Osteoblast (primary cell): ENCODE data around the gene FOXE3. TPM values are rescaled to one million over a fixed set of nuclear protein-coding genes. Genes with fewer than 3 reads are reported as not detected.

Experiments used
- DNase-seq: peaks from one replicate; pipeline ENCODE4 v3.0.0; 2011; ENCODE audit warnings: low spot score, mixed read lengths; ENCODE audit not compliant: insufficient read length; ENCODE audit errors: missing footprints
- H2AFZ ChIP-seq: 2 replicates; pipeline ENCODE4 v1.6.0; 2011; ENCODE audit warnings: mild to moderate bottlenecking, low read length
- H3K27ac ChIP-seq: 2 replicates; pipeline ENCODE4 v1.5.1; 2011; ENCODE audit warnings: mild to moderate bottlenecking, low read depth, low read length, moderate library complexity
- H3K27me3 ChIP-seq: 2 replicates; pipeline ENCODE4 v1.6.0; 2012; ENCODE audit warnings: mild to moderate bottlenecking, control low read depth, inconsistent platforms, low read length, moderate library complexity; ENCODE audit not compliant: insufficient read depth
- H3K36me3 ChIP-seq: 2 replicates; pipeline ENCODE4 v1.5.1; 2011; ENCODE audit warnings: mild to moderate bottlenecking, low read length, control low read depth, moderate library complexity; ENCODE audit not compliant: insufficient read depth
- H3K4me1 ChIP-seq: 2 replicates; pipeline ENCODE4 v1.5.1; 2011; ENCODE audit warnings: mild to moderate bottlenecking, low read length, control low read depth, moderate library complexity; ENCODE audit not compliant: insufficient read depth
- H3K4me2 ChIP-seq: 2 replicates; pipeline ENCODE4 v1.6.0; 2011; ENCODE audit warnings: mild to moderate bottlenecking, low read length; ENCODE audit not compliant: insufficient read depth
- H3K4me3 ChIP-seq: fragments of 200-600 bp; sonication (generic); 3 replicates; pipeline ENCODE4 v1.5.1; 2012; ENCODE audit warnings: mild to moderate bottlenecking, low read length, inconsistent platforms; ENCODE audit not compliant: insufficient read depth
- H3K79me2 ChIP-seq: 2 replicates; pipeline ENCODE4 v1.6.0; 2012; ENCODE audit warnings: mild to moderate bottlenecking, low read length, control low read depth, inconsistent platforms; ENCODE audit not compliant: insufficient read depth
- H3K9me3 ChIP-seq: 2 replicates; pipeline ENCODE4 v1.5.1; 2011; ENCODE audit warnings: low read depth, low read length, control low read depth
- H4K20me1 ChIP-seq: 2 replicates; pipeline ENCODE4 v1.6.0; 2012; ENCODE audit warnings: mild to moderate bottlenecking, low read length, control low read depth; ENCODE audit not compliant: insufficient read depth
- total RNA-seq: library from RNA; depleted of rRNA; stranded (reverse); fragments of >200 nt; gene quantifications from 2 replicates; pipeline ENCODE4 v1.2.3, GENCODE V29; 2012
- TF ChIP-seq, protein P1 (sequence below): IDR thresholded peaks from 2 replicates; pipeline ENCODE4 v1.5.1; 2011; ENCODE audit warnings: mild to moderate bottlenecking, low read depth, low read length, moderate library complexity; ENCODE audit errors: extremely low read depth

The FOXE3 gene
- total RNA-seq, 1 donor = not detected

- Histone ChIP-seq H3K27ac (no peak overlapping the region), H3K4me2 (no peak overlapping the region), H4K20me1 (peaks cover 13% of the 10 kb centered on the region), H3K4me3 (no peak overlapping the region), H3K36me3 (peaks cover 37% of the 10 kb centered on the region), H3K27me3 (no peaks in the 10 kb centered on the region), H3K79me2 (no peaks in the 10 kb centered on the region), H2AFZ (no peak overlapping the region), H3K9me3 (no peaks in the 10 kb centered on the region), H3K4me1 (peaks cover 8% of the 10 kb centered on the region)
- no peak for DNase-seq
- TF ChIP-seq, protein P1, sequence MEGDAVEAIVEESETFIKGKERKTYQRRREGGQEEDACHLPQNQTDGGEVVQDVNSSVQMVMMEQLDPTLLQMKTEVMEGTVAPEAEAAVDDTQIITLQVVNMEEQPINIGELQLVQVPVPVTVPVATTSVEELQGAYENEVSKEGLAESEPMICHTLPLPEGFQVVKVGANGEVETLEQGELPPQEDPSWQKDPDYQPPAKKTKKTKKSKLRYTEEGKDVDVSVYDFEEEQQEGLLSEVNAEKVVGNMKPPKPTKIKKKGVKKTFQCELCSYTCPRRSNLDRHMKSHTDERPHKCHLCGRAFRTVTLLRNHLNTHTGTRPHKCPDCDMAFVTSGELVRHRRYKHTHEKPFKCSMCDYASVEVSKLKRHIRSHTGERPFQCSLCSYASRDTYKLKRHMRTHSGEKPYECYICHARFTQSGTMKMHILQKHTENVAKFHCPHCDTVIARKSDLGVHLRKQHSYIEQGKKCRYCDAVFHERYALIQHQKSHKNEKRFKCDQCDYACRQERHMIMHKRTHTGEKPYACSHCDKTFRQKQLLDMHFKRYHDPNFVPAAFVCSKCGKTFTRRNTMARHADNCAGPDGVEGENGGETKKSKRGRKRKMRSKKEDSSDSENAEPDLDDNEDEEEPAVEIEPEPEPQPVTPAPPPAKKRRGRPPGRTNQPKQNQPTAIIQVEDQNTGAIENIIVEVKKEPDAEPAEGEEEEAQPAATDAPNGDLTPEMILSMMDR = no peak
Observed at GRCh38 chr1:47378147-47378546, 37.9 kb upstream of the FOXE3 start.

GRCh38 chr1:47380699-47381098 is 35.4 kb upstream of the FOXE3 start:
- Histone ChIP-seq H3K4me2 (no peak overlapping the region), H3K4me3 (no peak overlapping the region), H3K27me3 (no peaks in the 10 kb centered on the region), H3K9me3 (no peaks in the 10 kb centered on the region), H3K79me2 (no peaks in the 10 kb centered on the region), H3K36me3 (peaks cover 14% of the 10 kb centered on the region), H2AFZ (no peak overlapping the region), H3K27ac (no peak overlapping the region), H3K4me1 (peaks cover 8% of the 10 kb centered on the region), H4K20me1 (peaks cover 13% of the 10 kb centered on the region)
- DNase-seq = no peak
- TF ChIP-seq, protein P1 = no peak

- peaks cover 13% of the 10 kb centered on the region for H4K20me1 ChIP-seq
Observed at GRCh38 chr1:47382399-47382983, 33.6 kb upstream of the FOXE3 start.

GRCh38 chr1:47384083-47384482 is 32.0 kb upstream of the FOXE3 start:
- peaks cover 15% of the 10 kb centered on the region for H4K20me1 ChIP-seq
- no peak for DNase-seq
- H3K4me3 ChIP-seq = no peak overlapping the region
- no peaks in the 10 kb centered on the region for H3K27me3 ChIP-seq
- no peaks in the 10 kb centered on the region for H3K9me3 ChIP-seq
- no peak overlapping the region for H3K4me2 ChIP-seq
- no peak overlapping the region for H2AFZ ChIP-seq
- peaks cover 11% of the 10 kb centered on the region for H3K36me3 ChIP-seq
- TF ChIP-seq, protein P1 = no peak
- H3K4me1 ChIP-seq = peaks cover 9% of the 10 kb centered on the region
- H3K79me2 ChIP-seq = no peaks in the 10 kb centered on the region
- H3K27ac ChIP-seq = no peak overlapping the region

More at GRCh38 chr1:47382399-47382983, 33.6 kb upstream of the FOXE3 start:
- H2AFZ ChIP-seq = no peak overlapping the region
- no peak for DNase-seq
- H3K27me3 ChIP-seq = no peaks in the 10 kb centered on the region
- TF ChIP-seq, protein P1 = no peak
- H3K9me3 ChIP-seq = no peaks in the 10 kb centered on the region
- no peak overlapping the region for H3K4me3 ChIP-seq
- H3K79me2 ChIP-seq = no peaks in the 10 kb centered on the region
- H3K4me2 ChIP-seq = no peak overlapping the region
- peaks cover 8% of the 10 kb centered on the region for H3K4me1 ChIP-seq
- H3K36me3 ChIP-seq = peaks cover 11% of the 10 kb centered on the region
- no peak overlapping the region for H3K27ac ChIP-seq
